Measurements from ENCODE around the gene ANXA9. TPM values are rescaled to one million over a fixed set of nuclear protein-coding genes. Genes with fewer than 3 reads are reported as not detected.

The ANXA9 gene
- total RNA-seq, 1 experiment from 2014 or later, result not detected

DNA sequence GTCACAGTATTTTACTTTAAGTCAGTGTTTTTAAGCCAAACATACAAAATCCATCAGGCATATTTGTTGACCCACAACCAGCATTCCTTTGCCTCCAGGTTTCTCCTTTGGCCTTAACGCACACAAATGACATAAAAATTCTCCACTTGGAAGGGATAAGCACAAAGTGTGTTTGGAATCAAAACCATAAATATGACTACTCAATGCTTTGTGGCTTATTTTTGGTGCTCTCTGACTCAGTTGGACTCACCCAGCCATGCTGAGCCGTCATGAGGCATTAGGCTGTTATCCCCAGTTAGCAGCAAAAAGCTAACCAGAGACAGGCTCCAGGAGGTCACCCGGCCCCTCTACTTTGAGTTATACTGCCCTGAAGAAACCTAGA, 27.1 kb downstream of the ANXA9 start:
- no peak for DNase-seq (ENCODE audit: low spot score)
- Histone ChIP-seq H3K4me1 (ENCODE audit: insufficient read depth, low read length, poor library complexity, severe bottlenecking) (peaks cover 24% of the 10 kb centered on the region), H3K4me3 (ENCODE audit: low read depth, low read length, poor library complexity, severe bottlenecking) (peak overlapping the region; percentile 95), H3K27ac (ENCODE audit: low read depth, low read length, poor library complexity, severe bottlenecking) (peak overlapping the region; percentile 90), H3K9me3 (ENCODE audit: low read depth, low read length, poor library complexity, severe bottlenecking) (no peaks in the 10 kb centered on the region), H3K27me3 (replicated peaks; ENCODE audit: insufficient read depth, low read depth, low read length, poor library complexity) (no peaks in the 10 kb centered on the region), H3K36me3 (ENCODE audit: insufficient read depth, low read length, poor library complexity, severe bottlenecking) (no peaks in the 10 kb centered on the region)
- TSS peak; percentile 54 for BruUV-seq (replicated peaks)
- intact Hi-C loops (cut with micrococcal nuclease; ENCODE audit: unreplicated experiment), result no loop called here
- ChIA-PET POLR2A (ENCODE audit: low non-redundant PET) (no interaction called here), CTCF (no interaction called here)
- TF ChIP-seq, protein P1, sequence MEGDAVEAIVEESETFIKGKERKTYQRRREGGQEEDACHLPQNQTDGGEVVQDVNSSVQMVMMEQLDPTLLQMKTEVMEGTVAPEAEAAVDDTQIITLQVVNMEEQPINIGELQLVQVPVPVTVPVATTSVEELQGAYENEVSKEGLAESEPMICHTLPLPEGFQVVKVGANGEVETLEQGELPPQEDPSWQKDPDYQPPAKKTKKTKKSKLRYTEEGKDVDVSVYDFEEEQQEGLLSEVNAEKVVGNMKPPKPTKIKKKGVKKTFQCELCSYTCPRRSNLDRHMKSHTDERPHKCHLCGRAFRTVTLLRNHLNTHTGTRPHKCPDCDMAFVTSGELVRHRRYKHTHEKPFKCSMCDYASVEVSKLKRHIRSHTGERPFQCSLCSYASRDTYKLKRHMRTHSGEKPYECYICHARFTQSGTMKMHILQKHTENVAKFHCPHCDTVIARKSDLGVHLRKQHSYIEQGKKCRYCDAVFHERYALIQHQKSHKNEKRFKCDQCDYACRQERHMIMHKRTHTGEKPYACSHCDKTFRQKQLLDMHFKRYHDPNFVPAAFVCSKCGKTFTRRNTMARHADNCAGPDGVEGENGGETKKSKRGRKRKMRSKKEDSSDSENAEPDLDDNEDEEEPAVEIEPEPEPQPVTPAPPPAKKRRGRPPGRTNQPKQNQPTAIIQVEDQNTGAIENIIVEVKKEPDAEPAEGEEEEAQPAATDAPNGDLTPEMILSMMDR (conservative IDR thresholded peaks at IDR 0.05; ENCODE audit: low read depth, low read length), result no peak
- TF ChIP-seq EZH2 (IDR thresholded peaks at IDR 0.05; ENCODE audit: borderline replicate concordance, low read depth, low read length, poor library complexity, severe bottlenecking), result no peak

DNA sequence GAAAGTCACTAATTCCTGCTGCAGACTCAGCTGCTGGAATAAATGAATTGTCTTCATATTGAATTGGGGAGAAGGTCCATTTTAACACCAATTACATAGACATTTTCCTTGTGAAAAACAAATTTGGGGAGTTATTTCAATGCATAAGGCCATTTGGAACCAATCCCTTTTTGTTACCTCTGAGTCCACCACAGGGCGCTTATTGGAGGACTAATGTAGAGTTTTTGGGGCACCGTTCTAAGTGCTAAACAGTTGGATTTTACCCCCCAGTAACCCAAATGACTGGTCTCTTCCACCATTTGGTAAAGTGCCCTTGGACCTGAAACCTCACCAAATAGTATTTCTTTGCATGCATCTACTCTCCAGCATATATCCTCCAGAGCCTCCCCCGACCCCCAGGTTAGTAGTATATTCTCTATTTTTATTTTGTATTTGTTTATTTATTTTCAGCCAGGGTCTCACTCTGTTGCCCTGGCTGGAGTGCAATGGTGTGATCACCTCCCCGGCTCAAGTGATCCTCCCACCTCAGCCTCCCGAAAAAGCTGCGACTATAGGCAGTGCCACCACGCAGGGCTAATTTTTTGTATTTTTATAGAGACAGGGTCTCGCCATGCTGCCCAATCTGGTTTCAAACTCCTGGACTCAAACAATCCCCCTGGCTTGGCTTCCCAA, 27.7 kb downstream of the ANXA9 start:
- Histone ChIP-seq H3K36me3 (ENCODE audit: insufficient read depth, low read length, poor library complexity, severe bottlenecking) (no peaks in the 10 kb centered on the region), H3K4me3 (ENCODE audit: low read depth, low read length, poor library complexity, severe bottlenecking) (peak overlapping the region; percentile 95), H3K9me3 (ENCODE audit: low read depth, low read length, poor library complexity, severe bottlenecking) (no peaks in the 10 kb centered on the region), H3K4me1 (ENCODE audit: insufficient read depth, low read length, poor library complexity, severe bottlenecking) (peaks cover 24% of the 10 kb centered on the region), H3K27ac (ENCODE audit: low read depth, low read length, poor library complexity, severe bottlenecking) (no peak overlapping the region), H3K27me3 (replicated peaks; ENCODE audit: insufficient read depth, low read depth, low read length, poor library complexity) (no peaks in the 10 kb centered on the region)
- TF ChIP-seq, protein P1 (conservative IDR thresholded peaks at IDR 0.05; ENCODE audit: low read depth, low read length), result no peak
- TF ChIP-seq EZH2 (IDR thresholded peaks at IDR 0.05; ENCODE audit: borderline replicate concordance, low read depth, low read length, poor library complexity, severe bottlenecking), result no peak
- CTCF ChIA-PET, result no interaction called here
- POLR2A ChIA-PET (ENCODE audit: low non-redundant PET), result no interaction called here
- DNase-seq (ENCODE audit: low spot score), result no peak
- intact Hi-C loops (cut with micrococcal nuclease; ENCODE audit: unreplicated experiment), result no loop called here
- no TSS peak for BruUV-seq (replicated peaks)

DNA sequence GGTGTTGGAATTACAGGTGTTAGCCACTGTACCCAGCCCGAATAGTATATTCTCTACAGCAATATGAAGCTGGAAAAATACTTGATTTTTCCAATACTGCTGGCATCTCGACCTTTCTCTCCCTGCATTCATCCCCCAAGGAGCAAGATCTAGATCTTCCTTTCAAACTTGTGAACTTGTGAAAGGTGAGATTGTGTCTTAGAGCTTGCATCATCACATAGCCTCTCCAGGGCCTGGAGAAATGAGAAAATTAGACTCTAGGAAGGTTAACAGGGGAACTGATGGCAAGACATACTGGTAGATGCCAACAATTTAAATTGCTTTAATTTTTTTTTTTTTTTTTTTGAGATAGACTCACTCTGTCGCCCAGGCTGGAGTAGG, 28.2 kb downstream of the ANXA9 start:
- no peak overlapping the region for H3K4me3 ChIP-seq (ENCODE audit: low read depth, low read length, poor library complexity, severe bottlenecking)
- H3K4me1 ChIP-seq (ENCODE audit: insufficient read depth, low read length, poor library complexity, severe bottlenecking), result peaks cover 23% of the 10 kb centered on the region
- no peaks in the 10 kb centered on the region for H3K36me3 ChIP-seq (ENCODE audit: insufficient read depth, low read length, poor library complexity, severe bottlenecking)
- intact Hi-C loops (cut with micrococcal nuclease; ENCODE audit: unreplicated experiment), result no loop called here
- no TSS peak for BruUV-seq (replicated peaks)
- no peaks in the 10 kb centered on the region for H3K27me3 ChIP-seq (replicated peaks; ENCODE audit: insufficient read depth, low read depth, low read length, poor library complexity)
- DNase-seq (ENCODE audit: low spot score), result no peak
- CTCF ChIA-PET, result no interaction called here
- no peaks in the 10 kb centered on the region for H3K9me3 ChIP-seq (ENCODE audit: low read depth, low read length, poor library complexity, severe bottlenecking)
- TF ChIP-seq EZH2 (IDR thresholded peaks at IDR 0.05; ENCODE audit: borderline replicate concordance, low read depth, low read length, poor library complexity, severe bottlenecking), result no peak
- TF ChIP-seq, protein P1 (conservative IDR thresholded peaks at IDR 0.05; ENCODE audit: low read depth, low read length), result no peak
- H3K27ac ChIP-seq (ENCODE audit: low read depth, low read length, poor library complexity, severe bottlenecking), result no peak overlapping the region
- POLR2A ChIA-PET (ENCODE audit: low non-redundant PET), result no interaction called here

Data from A673 (cell line).